ENCODE measurements around the gene PRPF19.

PRPF19 gene

DNA sequence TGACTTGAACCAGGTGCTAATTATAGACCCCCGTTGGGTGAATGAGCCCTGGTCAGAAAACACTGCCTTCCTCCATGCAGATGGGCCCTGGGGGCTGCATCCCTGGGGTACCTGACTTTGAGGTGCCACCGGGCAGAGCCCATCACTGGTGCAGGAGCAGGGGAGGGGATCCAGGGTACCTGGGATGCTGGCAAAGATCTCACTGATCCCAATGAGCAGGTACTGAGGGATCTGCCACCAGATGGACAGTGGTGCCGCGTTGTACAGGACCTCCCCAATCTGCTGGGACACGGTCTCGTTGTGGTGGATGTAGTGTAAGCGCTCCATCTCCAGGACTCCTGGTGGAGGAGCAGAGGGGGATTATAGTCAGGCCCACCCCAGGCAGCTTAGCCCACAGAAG lies 32.9 kb upstream of the PRPF19 start:
- DNase-seq (ENCODE audit: low read depth, low spot score): no peak
- no peak overlapping the region for H3K27ac ChIP-seq

DNA sequence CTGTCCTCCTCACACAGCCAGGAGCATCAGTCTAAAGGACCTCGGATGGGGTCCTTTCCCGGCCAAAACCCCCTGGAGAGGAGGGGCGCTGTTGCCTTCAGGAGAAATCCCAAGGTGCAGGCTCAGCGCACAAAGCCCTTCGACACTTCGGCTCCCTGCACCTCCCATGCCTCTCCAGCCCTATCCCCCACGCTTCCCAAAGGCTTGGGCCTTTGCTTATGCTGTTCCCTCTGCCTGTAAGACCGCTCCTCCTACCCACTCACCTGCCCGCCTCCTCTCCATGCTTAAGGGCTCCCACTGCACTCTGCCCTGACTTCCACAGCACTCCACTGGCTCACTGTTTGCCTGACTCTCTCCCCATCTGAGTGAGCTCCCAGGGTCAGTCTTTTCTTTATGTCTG lies 32.1 kb upstream of the PRPF19 start:
- no peak overlapping the region for H3K27ac ChIP-seq
- no peak for DNase-seq (ENCODE audit: low read depth, low spot score)

DNA sequence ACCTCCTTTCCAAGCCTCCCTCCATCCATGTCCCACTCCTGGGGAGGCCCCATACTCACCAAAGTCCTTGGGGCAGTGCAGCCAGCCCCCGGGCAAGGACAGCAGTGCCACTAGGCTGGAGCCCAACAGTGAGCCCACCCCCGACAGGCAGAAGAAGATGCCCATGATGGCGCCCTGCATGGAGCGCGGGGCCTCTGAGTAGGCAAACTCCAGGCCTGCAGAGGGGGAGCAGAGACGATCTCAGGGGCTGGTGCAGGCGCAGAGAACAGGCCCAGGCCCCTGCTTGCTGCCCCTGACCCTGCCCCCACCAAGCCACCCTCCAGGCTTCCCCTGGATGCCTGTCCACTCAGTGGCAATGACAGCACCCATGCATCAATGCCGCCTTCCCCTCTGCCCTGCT lies 31.4 kb upstream of the PRPF19 start:
- H3K27ac ChIP-seq: no peak overlapping the region
- no peak for DNase-seq (ENCODE audit: low read depth, low spot score)

- H3K27ac ChIP-seq: no peak overlapping the region
- DNase-seq (ENCODE audit: low read depth, low spot score): no peak
These were observed 30.8 kb upstream of the PRPF19 start for GRCh38 chr11:60937144-60937527.

DNA sequence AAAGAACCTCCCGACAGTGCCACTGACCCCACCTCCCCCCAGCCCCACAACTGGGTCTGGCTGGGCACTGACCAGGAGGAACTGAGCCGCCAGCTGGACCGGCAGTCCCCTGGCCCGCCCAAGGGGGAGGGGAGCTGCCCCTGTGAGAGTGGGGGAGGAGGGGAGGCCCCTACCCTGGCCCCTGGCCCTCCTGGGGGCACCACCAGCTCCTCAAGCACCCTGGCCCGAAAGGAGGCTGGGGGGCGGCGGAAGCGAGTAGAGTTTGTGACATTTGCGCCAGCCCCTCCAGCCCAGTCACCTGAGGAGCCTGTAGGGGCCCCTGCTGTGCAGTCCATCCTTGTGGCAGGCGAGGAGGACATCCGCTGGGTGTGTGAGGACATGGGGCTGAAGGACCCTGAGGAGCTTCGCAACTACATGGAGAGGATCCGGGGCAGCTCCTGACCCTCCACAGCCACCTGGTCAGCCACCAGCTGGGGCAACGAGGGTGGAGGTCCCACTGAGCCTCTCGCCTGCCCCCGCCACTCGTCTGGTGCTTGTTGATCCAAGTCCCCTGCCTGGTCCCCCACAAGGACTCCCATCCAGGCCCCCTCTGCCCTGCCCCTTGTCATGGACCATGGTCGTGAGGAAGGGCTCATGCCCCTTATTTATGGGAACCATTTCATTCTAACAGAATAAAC lies 30.2 kb upstream of the PRPF19 start:
- H3K27ac ChIP-seq: no peak overlapping the region
- DNase-seq (ENCODE audit: low read depth, low spot score): no peak

- no peak overlapping the region for H3K27ac ChIP-seq
- DNase-seq (ENCODE audit: low read depth, low spot score): no peak
These were observed 29.5 kb upstream of the PRPF19 start for GRCh38 chr11:60935676-60936442.

- no peak overlapping the region for H3K27ac ChIP-seq
- DNase-seq (ENCODE audit: low read depth, low spot score): no peak
These were observed 28.6 kb upstream of the PRPF19 start for GRCh38 chr11:60934790-60935605.

GRCh38 chr11:60934124-60934789 lies 27.9 kb upstream of the PRPF19 start:
- DNase-seq (ENCODE audit: low read depth, low spot score): no peak
- H3K27ac ChIP-seq: no peak overlapping the region

- no peak for DNase-seq (ENCODE audit: low read depth, low spot score)
- H3K27ac ChIP-seq: no peak overlapping the region
These were observed 27.2 kb upstream of the PRPF19 start for GRCh38 chr11:60933416-60934123.

- DNase-seq (ENCODE audit: low read depth, low spot score): no peak
- H3K27ac ChIP-seq: no peak overlapping the region
These were observed 26.4 kb upstream of the PRPF19 start for GRCh38 chr11:60932605-60933356.

GRCh38 chr11:60931917-60932316 lies 25.5 kb upstream of the PRPF19 start:
- H3K27ac ChIP-seq: no peak overlapping the region
- DNase-seq (ENCODE audit: low read depth, low spot score): no peak

- DNase-seq (ENCODE audit: low read depth, low spot score): no peak
- H3K27ac ChIP-seq: no peak overlapping the region
These were observed 24.0 kb upstream of the PRPF19 start for GRCh38 chr11:60930394-60930793.

DNA sequence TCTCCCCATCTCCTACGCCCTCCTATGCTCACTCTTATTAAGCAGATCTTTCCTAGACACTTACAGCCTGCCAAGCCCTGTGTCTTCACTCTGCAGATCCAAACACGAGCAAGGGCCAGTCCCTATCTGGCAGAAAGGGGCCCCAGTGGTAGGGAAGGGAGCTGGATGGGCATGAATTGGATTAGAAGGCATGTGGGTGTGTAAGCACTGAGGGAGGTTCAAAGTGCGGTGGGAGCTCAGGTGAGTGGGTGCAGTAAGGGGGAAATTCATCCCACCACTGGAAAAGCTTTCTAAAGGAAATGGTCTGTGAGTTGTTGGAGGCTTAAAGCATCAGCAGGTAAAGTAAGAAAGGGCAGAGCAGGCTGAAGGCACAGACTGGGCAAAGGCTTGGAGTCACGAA lies 23.4 kb upstream of the PRPF19 start:
- no peak for DNase-seq (ENCODE audit: low read depth, low spot score)
- no peak overlapping the region for H3K27ac ChIP-seq

GRCh38 chr11:60928563-60929001 lies 22.2 kb upstream of the PRPF19 start:
- H3K27ac ChIP-seq: no peak overlapping the region
- DNase-seq (ENCODE audit: low read depth, low spot score): no peak

DNA sequence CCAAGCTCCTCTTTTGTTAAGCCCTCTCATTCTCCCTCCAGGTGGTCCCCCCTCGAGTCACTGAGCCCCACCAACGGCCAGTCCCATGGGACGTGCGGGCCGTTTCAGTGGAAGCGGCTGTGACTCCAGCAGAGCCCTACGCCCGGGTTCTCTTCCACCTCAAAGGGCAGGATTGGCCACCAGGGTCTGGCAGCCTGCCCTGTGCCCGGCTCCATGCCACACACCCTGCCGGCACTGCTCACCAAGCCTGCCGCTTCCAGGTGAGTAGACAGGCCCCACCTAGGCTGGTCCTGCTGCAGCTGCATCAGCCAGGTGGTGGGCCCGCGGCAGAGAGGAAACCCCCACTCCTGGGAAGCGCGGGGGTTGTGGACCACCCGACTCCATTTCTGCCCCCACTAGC lies 21.2 kb upstream of the PRPF19 start:
- no peak for DNase-seq (ENCODE audit: low read depth, low spot score)
- H3K27ac ChIP-seq: no peak overlapping the region

- no peak overlapping the region for H3K27ac ChIP-seq
- DNase-seq (ENCODE audit: low read depth, low spot score): no peak
These were observed 20.7 kb upstream of the PRPF19 start for GRCh38 chr11:60927061-60927592.

- H3K27ac ChIP-seq: no peak overlapping the region
- DNase-seq (ENCODE audit: low read depth, low spot score): no peak
These were observed 20.1 kb upstream of the PRPF19 start for GRCh38 chr11:60926500-60926899.

DNA sequence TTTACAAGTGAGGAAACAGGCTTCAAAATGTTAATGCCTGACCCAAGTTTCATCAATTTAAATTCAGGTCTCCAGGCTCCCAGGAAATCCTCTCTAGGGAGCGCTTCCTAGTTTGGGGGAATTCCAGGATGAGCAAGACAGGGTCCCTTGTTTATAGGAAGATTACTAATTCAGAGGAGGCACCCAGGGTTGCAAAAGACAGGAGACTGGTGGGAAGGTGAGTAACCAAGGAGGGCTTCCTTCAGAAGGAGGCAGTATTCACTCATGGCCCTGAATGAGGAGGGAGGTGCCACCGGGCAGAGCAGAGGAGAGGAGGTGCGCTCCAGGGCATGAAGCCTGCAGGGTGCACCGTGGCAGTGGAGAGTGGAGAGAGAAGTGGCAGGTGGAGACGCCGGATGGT lies 19.5 kb upstream of the PRPF19 start:
- no peak for DNase-seq (ENCODE audit: low read depth, low spot score)
- peak overlapping the region; percentile 29 for H3K27ac ChIP-seq

Data from epithelial cell of prostate (primary cell).